ENCODE measurements around the gene SPINK8.

GRCh38 chr3:48320996-48321395 lies 12.5 kb downstream of the SPINK8 start:
- TF ChIP-seq, protein P1, sequence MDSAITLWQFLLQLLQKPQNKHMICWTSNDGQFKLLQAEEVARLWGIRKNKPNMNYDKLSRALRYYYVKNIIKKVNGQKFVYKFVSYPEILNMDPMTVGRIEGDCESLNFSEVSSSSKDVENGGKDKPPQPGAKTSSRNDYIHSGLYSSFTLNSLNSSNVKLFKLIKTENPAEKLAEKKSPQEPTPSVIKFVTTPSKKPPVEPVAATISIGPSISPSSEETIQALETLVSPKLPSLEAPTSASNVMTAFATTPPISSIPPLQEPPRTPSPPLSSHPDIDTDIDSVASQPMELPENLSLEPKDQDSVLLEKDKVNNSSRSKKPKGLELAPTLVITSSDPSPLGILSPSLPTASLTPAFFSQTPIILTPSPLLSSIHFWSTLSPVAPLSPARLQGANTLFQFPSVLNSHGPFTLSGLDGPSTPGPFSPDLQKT (IDR thresholded peaks at IDR 0.05; ENCODE audit: borderline replicate concordance, low read depth, low read length), result no peak
- TF ChIP-seq CTCF (tag by site-specific recombination; IDR thresholded peaks at IDR 0.05) (no peak), MEIS1 (CRISPR knock-in tag; IDR thresholded peaks at IDR 0.05; ENCODE audit: borderline replicate concordance) (no peak), ZNF513 (tag by site-specific recombination; IDR thresholded peaks at IDR 0.05) (no peak), ZNF221 (tag by site-specific recombination; IDR thresholded peaks at IDR 0.05; ENCODE audit: borderline replicate concordance) (no peak), ZNF473 (tag by site-specific recombination; IDR thresholded peaks at IDR 0.05) (no peak), ZNF558 (tag by site-specific recombination; IDR thresholded peaks at IDR 0.05) (no peak), ZBTB26 (tag by site-specific recombination; optimal IDR thresholded peaks at IDR 0.05) (no peak), RBAK (tag by site-specific recombination; IDR thresholded peaks at IDR 0.05) (no peak), HOXD13 (CRISPR knock-in tag; IDR thresholded peaks at IDR 0.05; ENCODE audit: borderline replicate concordance) (no peak), ZNF501 (tag by site-specific recombination; IDR thresholded peaks at IDR 0.05) (no peak), ZSCAN30 (tag by site-specific recombination; IDR thresholded peaks at IDR 0.05) (no peak), SETDB1 (IDR thresholded peaks at IDR 0.05; ENCODE audit: insufficient read length, low read length) (no peak)
- TF ChIP-seq, protein P2, sequence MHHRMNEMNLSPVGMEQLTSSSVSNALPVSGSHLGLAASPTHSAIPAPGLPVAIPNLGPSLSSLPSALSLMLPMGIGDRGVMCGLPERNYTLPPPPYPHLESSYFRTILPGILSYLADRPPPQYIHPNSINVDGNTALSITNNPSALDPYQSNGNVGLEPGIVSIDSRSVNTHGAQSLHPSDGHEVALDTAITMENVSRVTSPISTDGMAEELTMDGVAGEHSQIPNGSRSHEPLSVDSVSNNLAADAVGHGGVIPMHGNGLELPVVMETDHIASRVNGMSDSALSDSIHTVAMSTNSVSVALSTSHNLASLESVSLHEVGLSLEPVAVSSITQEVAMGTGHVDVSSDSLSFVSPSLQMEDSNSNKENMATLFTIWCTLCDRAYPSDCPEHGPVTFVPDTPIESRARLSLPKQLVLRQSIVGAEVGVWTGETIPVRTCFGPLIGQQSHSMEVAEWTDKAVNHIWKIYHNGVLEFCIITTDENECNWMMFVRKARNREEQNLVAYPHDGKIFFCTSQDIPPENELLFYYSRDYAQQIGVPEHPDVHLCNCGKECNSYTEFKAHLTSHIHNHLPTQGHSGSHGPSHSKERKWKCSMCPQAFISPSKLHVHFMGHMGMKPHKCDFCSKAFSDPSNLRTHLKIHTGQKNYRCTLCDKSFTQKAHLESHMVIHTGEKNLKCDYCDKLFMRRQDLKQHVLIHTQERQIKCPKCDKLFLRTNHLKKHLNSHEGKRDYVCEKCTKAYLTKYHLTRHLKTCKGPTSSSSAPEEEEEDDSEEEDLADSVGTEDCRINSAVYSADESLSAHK (tag by site-specific recombination; IDR thresholded peaks at IDR 0.05), result no peak

Measured in HEK293 (cell line).